Calu3 (cell line): ENCODE measurements around the gene BMP7. TPM values are rescaled to one million over a fixed set of nuclear protein-coding genes. Genes with fewer than 3 reads are reported as not detected.

Experiments used
- BruUV-seq: library from RNA; stranded (reverse); fragments of 400-500 nt; replicated peaks from 2 replicates; lab custom pipeline; 2021; lab: Mats Ljungman, UMichigan
- CTCF ChIA-PET: fragments of 300-600 bp; sonication (Branson Sonifier 250); formaldehyde crosslinking; loops from one replicate; lab custom pipeline; 2022; ENCODE audit warnings: antibody characterized with exemption; lab: Charles Lee
- DNase-seq: peaks from one replicate; pipeline ENCODE4 v3.0.0; 2022
- H3K27ac Mint-ChIP-seq: one replicate; pipeline ENCODE4 v1.8.0; 2022; ENCODE audit warnings: mixed read lengths; ENCODE audit not compliant: unreplicated experiment
- H3K27me3 Mint-ChIP-seq: one replicate; pipeline ENCODE4 v1.8.0; 2022; ENCODE audit warnings: mixed read lengths; ENCODE audit not compliant: unreplicated experiment
- H3K36me3 Mint-ChIP-seq: one replicate; pipeline ENCODE4 v1.8.0; 2022; ENCODE audit warnings: mild to moderate bottlenecking, moderate library complexity, mixed read lengths; ENCODE audit not compliant: insufficient read depth, unreplicated experiment
- H3K4me1 Mint-ChIP-seq: one replicate; pipeline ENCODE4 v1.8.0; 2022; ENCODE audit warnings: mild to moderate bottlenecking, low read depth, mixed read lengths; ENCODE audit not compliant: unreplicated experiment
- H3K4me3 Mint-ChIP-seq: one replicate; pipeline ENCODE4 v1.8.0; 2022; ENCODE audit warnings: mild to moderate bottlenecking, low read depth, moderate library complexity, mixed read lengths; ENCODE audit not compliant: unreplicated experiment
- H3K9me3 Mint-ChIP-seq: one replicate; pipeline ENCODE4 v1.8.0; 2022; ENCODE audit warnings: low read depth, mixed read lengths; ENCODE audit not compliant: unreplicated experiment
- CTCF ChIP-seq: fragments of 200-600 bp; IDR thresholded peaks from one replicate; pipeline ENCODE4 v1.8.0; 2022; ENCODE audit warnings: antibody characterized with exemption; ENCODE audit not compliant: unreplicated experiment
- intact Hi-C: fragments of 100-400 bp; cut with micrococcal nuclease; formaldehyde crosslinking; loops from one replicate; pipeline ENCODE4 v1.10.0; 2022; ENCODE audit not compliant: unreplicated experiment
- total RNA-seq: library from RNA; stranded (reverse); gene quantifications from 2 replicates; pipeline ENCODE4 v1.2.3, GENCODE V29; 2022

BMP7 gene
- total RNA-seq, 1 experiment from 2014 or later: not detected

- no peak for TF ChIP-seq CTCF
- H3K9me3 Mint-ChIP-seq: no peaks in the 10 kb centered on the region
- no peak for DNase-seq
- no peaks in the 10 kb centered on the region for H3K4me1 Mint-ChIP-seq
- H3K27me3 Mint-ChIP-seq: peaks cover 100% of the 10 kb centered on the region
- peaks cover 4% of the 10 kb centered on the region for H3K36me3 Mint-ChIP-seq
- BruUV-seq: no TSS peak
- CTCF ChIA-PET: no interaction called here
- intact Hi-C loops: no loop called here
- no peak overlapping the region for H3K4me3 Mint-ChIP-seq
- no peak overlapping the region for H3K27ac Mint-ChIP-seq
Observed at GRCh38 chr20:57141492-57141891, 124.9 kb downstream of the BMP7 start.

GRCh38 chr20:57140416-57140965 is 126.0 kb downstream of the BMP7 start:
- Mint-ChIP-seq H3K27ac (no peak overlapping the region), H3K36me3 (peaks cover 4% of the 10 kb centered on the region), H3K27me3 (peaks cover 100% of the 10 kb centered on the region), H3K4me1 (no peaks in the 10 kb centered on the region), H3K4me3 (no peak overlapping the region), H3K9me3 (no peaks in the 10 kb centered on the region)
- intact Hi-C loops: no loop called here
- no TSS peak for BruUV-seq
- DNase-seq: no peak
- TF ChIP-seq CTCF: no peak
- CTCF ChIA-PET: no interaction called here

GRCh38 chr20:57139342-57140093 is 126.9 kb downstream of the BMP7 start:
- Mint-ChIP-seq H3K4me1 (no peaks in the 10 kb centered on the region), H3K36me3 (peaks cover 4% of the 10 kb centered on the region), H3K9me3 (no peaks in the 10 kb centered on the region), H3K27me3 (peaks cover 100% of the 10 kb centered on the region), H3K4me3 (no peak overlapping the region), H3K27ac (no peak overlapping the region)
- no peak for TF ChIP-seq CTCF
- BruUV-seq: no TSS peak
- DNase-seq: no peak
- CTCF ChIA-PET: no interaction called here
- intact Hi-C loops: no loop called here

GRCh38 chr20:57138198-57138995 is 128.0 kb downstream of the BMP7 start:
- intact Hi-C loops: no loop called here
- CTCF ChIA-PET: interaction anchor here (0.7 kb wide), 1 partner anchor 13 kb away, joined by 4 read pairs; no protein-coding TSS in a partner anchor
- Mint-ChIP-seq H3K36me3 (peaks cover 3% of the 10 kb centered on the region), H3K9me3 (no peaks in the 10 kb centered on the region), H3K27me3 (peaks cover 100% of the 10 kb centered on the region), H3K4me3 (no peak overlapping the region), H3K27ac (no peak overlapping the region), H3K4me1 (no peaks in the 10 kb centered on the region)
- no TSS peak for BruUV-seq
- no peak for TF ChIP-seq CTCF
- no peak for DNase-seq
